Skeletal muscle tissue (tissue), 5 donors: ENCODE measurements around the gene XRCC4. TPM values are rescaled to one million over a fixed set of nuclear protein-coding genes. Genes with fewer than 3 reads are reported as not detected.

ENCODE experiments used
- H3K27ac ChIP-seq: one replicate; pipeline ENCODE4 v1.7.0; 2013; ENCODE audit warnings: mild to moderate bottlenecking, low read depth, low read length, inconsistent platforms
- H3K27me3 ChIP-seq, 3 donors: one replicate each; pipeline ENCODE4 v1.7.0; 2013; ENCODE audit warnings: low read length in 3 of 3; ENCODE audit not compliant: control insufficient read depth in 3 of 3, insufficient read depth in 3 of 3
- H3K36me3 ChIP-seq, 3 donors: one replicate each; pipeline ENCODE4 v1.7.0; 2013; ENCODE audit warnings: low read length in 3 of 3; ENCODE audit not compliant: control insufficient read depth in 3 of 3, insufficient read depth in 3 of 3
- H3K4me1 ChIP-seq, 3 donors: one replicate each; pipeline ENCODE4 v1.7.0; 2013; ENCODE audit warnings: low read length in 3 of 3, mild to moderate bottlenecking in 3 of 3; ENCODE audit not compliant: control insufficient read depth in 3 of 3, insufficient read depth in 3 of 3
- H3K4me3 ChIP-seq, 3 donors: one replicate each; pipeline ENCODE4 v1.7.0; 2013; ENCODE audit warnings: low read length in 3 of 3
- H3K9ac ChIP-seq, 3 donors: one replicate each; pipeline ENCODE4 v1.7.0; 2013; ENCODE audit warnings: low read length in 3 of 3, mild to moderate bottlenecking in 3 of 3, moderate library complexity in 2 of 3, low read depth in 1 of 3
- H3K9me3 ChIP-seq, 3 donors: one replicate each; pipeline ENCODE4 v1.7.0; 2013; ENCODE audit warnings: low read length in 3 of 3; ENCODE audit not compliant: control insufficient read depth in 3 of 3
- small RNA-seq: library from RNA; depleted of rRNA; stranded (forward); fragments of <200 nt; gene quantifications from one replicate; pipeline ENCODE3, GENCODE V24; 2014
- total RNA-seq: library from RNA; depleted of rRNA; stranded (reverse); fragments of >200 nt; gene quantifications from one replicate; pipeline ENCODE4 v1.2.3, GENCODE V29; 2014
- donor health status: Osteomylitis.

The XRCC4 gene
- total RNA-seq, 1 donor from 2014 or later, result 3.7 TPM

DNA sequence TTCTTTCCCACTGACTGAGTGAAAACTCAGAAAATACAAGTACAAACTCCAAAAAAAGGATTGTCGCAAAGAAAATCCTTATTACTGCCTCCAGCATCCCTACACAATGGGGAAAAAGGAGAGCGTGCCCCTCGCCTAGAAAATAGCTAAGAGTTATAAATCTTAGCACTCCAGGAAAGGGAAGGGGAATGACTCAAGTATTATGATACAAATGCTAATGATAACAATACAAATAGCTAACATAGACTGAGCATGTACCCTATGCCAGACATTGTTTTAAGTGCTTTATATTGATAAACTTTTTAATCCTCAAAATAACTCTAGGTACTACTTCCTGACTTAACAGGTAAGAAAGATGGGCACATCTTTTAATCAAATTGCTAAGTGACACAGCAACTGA lies 323.4 kb downstream of the XRCC4 start:
- no peak overlapping the region for H3K4me3 ChIP-seq
- H3K9me3 ChIP-seq, result no peaks in the 10 kb centered on the region
- no peak overlapping the region for H3K27ac ChIP-seq
- no peaks in the 10 kb centered on the region for H3K27me3 ChIP-seq
- H3K36me3 ChIP-seq, result no peaks in the 10 kb centered on the region
- no peak overlapping the region for H3K9ac ChIP-seq
- H3K4me1 ChIP-seq, result no peaks in the 10 kb centered on the region

DNA sequence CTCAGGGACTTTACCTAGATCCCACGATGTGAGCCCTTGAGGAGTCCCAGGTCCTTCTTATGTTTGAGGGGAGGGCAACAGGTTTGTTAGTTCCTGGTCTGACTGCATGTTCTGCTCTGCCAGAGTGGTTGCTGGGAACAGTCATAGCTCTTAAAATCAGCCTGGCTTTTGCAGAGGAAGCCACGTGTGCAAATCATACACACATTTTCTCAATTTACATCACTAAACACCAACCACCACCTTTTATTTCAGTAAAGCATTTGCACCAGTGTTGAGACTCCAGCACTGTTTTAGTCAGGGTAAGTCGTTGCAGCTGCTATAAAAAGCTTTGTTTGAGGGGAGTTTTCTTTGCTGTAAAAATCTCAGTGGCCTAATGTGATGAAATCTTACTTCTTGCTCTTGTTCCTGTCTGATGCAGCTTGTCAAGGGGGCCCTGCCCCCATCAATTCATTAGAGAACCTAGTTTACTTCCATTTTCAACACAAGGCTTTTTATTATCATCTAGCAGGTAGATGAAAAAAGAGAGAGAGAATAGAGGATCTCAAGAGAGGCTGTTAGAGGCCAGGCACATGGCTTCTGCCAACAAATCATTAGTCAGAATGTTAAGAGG lies 323.9 kb downstream of the XRCC4 start:
- H3K9me3 ChIP-seq, result no peaks in the 10 kb centered on the region
- no peaks in the 10 kb centered on the region for H3K36me3 ChIP-seq
- no peak overlapping the region for H3K9ac ChIP-seq
- H3K27me3 ChIP-seq, result no peaks in the 10 kb centered on the region
- H3K4me3 ChIP-seq, result no peak overlapping the region
- no peak overlapping the region for H3K27ac ChIP-seq
- no peaks in the 10 kb centered on the region for H3K4me1 ChIP-seq

DNA sequence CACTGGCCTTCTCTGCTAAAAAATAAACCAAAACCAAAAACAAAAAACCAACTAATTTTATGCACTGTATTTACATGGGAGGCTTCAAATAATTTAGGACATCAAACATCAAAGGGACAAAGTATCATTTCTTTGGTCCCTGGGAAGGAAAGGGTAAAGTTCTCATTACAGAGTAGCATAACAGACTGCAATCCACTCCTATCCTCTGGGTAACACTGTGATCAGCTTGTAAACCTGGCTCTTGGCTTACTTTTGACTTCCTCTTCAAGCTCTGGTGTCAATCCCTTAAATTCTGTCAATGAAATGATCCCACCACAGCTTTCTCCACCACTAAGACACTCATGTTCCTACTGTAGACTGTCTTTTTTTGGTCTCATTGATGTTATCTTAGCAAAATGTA lies 324.4 kb downstream of the XRCC4 start:
- H3K4me3 ChIP-seq, result no peak overlapping the region
- H3K36me3 ChIP-seq, result no peaks in the 10 kb centered on the region
- H3K27ac ChIP-seq, result no peak overlapping the region
- H3K27me3 ChIP-seq, result no peaks in the 10 kb centered on the region
- H3K4me1 ChIP-seq, result no peaks in the 10 kb centered on the region
- no peak overlapping the region for H3K9ac ChIP-seq
- H3K9me3 ChIP-seq, result no peaks in the 10 kb centered on the region

Small RNAs within 50 kb of the gene (small RNA-seq; reads per million reads assigned to genes)
- 3.2 reads per million, percentile 88 among the genes with 10 or more reads in this experiment for gene SCARNA18

Other genes with a start within 250 kb of the XRCC4 start
- gene TMEM167A, start 153 bp upstream of the XRCC4 start, total RNA-seq, result 44.9 TPM